Bone marrow (tissue), 2 donors: ENCODE data around the gene PTDSS2.
"Not testable (repeated sequence)": the region's sequence is repeated elsewhere in the genome, so short reads cannot be mapped to it uniquely, and the experiment has no call there.

Experiments
- DNase-seq, 2 donors: peaks; one replicate each; lab custom pipeline; 2025; lab: John Stamatoyannopoulos, UW

The PTDSS2 gene

GRCh38 chr11:469026-469683, 19.1 kb downstream of the PTDSS2 start:
- DNase-seq: not testable (repeated sequence)

- no peak for DNase-seq
Observed at GRCh38 chr11:469684-470560, 19.8 kb downstream of the PTDSS2 start.

- DNase-seq: no peak
Observed at GRCh38 chr11:471468-472145, 21.5 kb downstream of the PTDSS2 start.

GRCh38 chr11:472272-472671, 22.2 kb downstream of the PTDSS2 start:
- no peak for DNase-seq

GRCh38 chr11:472816-473215, 22.7 kb downstream of the PTDSS2 start:
- no peak for DNase-seq

GRCh38 chr11:473415-473814, 23.3 kb downstream of the PTDSS2 start:
- DNase-seq: no peak

GRCh38 chr11:473962-474785, 24.1 kb downstream of the PTDSS2 start:
- no peak for DNase-seq

- no peak for DNase-seq
Observed at GRCh38 chr11:474914-475506, 24.9 kb downstream of the PTDSS2 start.

GRCh38 chr11:475941-476340, 25.9 kb downstream of the PTDSS2 start:
- DNase-seq: no peak

- DNase-seq: no peak
Observed at GRCh38 chr11:476416-476815, 26.3 kb downstream of the PTDSS2 start.

- DNase-seq: no peak
Observed at GRCh38 chr11:477052-477715, 27.1 kb downstream of the PTDSS2 start.

- no peak for DNase-seq
Observed at GRCh38 chr11:479311-479710, 29.2 kb downstream of the PTDSS2 start.

GRCh38 chr11:484616-485015, 34.5 kb downstream of the PTDSS2 start:
- no peak for DNase-seq

GRCh38 chr11:486189-486588, 36.1 kb downstream of the PTDSS2 start:
- no peak for DNase-seq

GRCh38 chr11:487571-488021, 37.5 kb downstream of the PTDSS2 start:
- no peak for DNase-seq

GRCh38 chr11:488062-488461, 38.0 kb downstream of the PTDSS2 start:
- no peak for DNase-seq

GRCh38 chr11:488579-488978, 38.5 kb downstream of the PTDSS2 start:
- no peak for DNase-seq

- no peak for DNase-seq
Observed at GRCh38 chr11:488992-489391, 38.9 kb downstream of the PTDSS2 start.

- no peak for DNase-seq
Observed at GRCh38 chr11:489610-490185, 39.6 kb downstream of the PTDSS2 start.

GRCh38 chr11:490186-490929, 40.3 kb downstream of the PTDSS2 start:
- DNase-seq: no peak
